Measurements from ENCODE around the gene AGBL3.

GRCh38 chr7:135150072-135150782 lies 163.9 kb downstream of the AGBL3 start:
- no peak for TF ChIP-seq CREB1 (IDR thresholded peaks at IDR 0.05; ENCODE audit: low read depth)
- TF ChIP-seq YY1 (IDR thresholded peaks at IDR 0.05; ENCODE audit: low read depth): no peak
- TF ChIP-seq RAD21 (IDR thresholded peaks at IDR 0.05; ENCODE audit: low read depth): no peak
- TF ChIP-seq, protein P1, sequence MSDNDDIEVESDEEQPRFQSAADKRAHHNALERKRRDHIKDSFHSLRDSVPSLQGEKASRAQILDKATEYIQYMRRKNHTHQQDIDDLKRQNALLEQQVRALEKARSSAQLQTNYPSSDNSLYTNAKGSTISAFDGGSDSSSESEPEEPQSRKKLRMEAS (IDR thresholded peaks at IDR 0.05): no peak
- no peak for TF ChIP-seq EP300 (IDR thresholded peaks at IDR 0.05; ENCODE audit: borderline replicate concordance)
- TF ChIP-seq TAF1 (IDR thresholded peaks at IDR 0.05; ENCODE audit: low read depth): no peak
- no peak for TF ChIP-seq CEBPB (IDR thresholded peaks at IDR 0.05)
- no peak for TF ChIP-seq EGR1 (IDR thresholded peaks at IDR 0.05)
- TF ChIP-seq TCF12 (IDR thresholded peaks at IDR 0.05; ENCODE audit: low read depth): no peak
- TF ChIP-seq FOXM1 (IDR thresholded peaks at IDR 0.05; ENCODE audit: borderline replicate concordance, low read depth): no peak
- TF ChIP-seq ZBTB7A (IDR thresholded peaks at IDR 0.05; ENCODE audit: low read depth): no peak
- TF ChIP-seq, protein P2, sequence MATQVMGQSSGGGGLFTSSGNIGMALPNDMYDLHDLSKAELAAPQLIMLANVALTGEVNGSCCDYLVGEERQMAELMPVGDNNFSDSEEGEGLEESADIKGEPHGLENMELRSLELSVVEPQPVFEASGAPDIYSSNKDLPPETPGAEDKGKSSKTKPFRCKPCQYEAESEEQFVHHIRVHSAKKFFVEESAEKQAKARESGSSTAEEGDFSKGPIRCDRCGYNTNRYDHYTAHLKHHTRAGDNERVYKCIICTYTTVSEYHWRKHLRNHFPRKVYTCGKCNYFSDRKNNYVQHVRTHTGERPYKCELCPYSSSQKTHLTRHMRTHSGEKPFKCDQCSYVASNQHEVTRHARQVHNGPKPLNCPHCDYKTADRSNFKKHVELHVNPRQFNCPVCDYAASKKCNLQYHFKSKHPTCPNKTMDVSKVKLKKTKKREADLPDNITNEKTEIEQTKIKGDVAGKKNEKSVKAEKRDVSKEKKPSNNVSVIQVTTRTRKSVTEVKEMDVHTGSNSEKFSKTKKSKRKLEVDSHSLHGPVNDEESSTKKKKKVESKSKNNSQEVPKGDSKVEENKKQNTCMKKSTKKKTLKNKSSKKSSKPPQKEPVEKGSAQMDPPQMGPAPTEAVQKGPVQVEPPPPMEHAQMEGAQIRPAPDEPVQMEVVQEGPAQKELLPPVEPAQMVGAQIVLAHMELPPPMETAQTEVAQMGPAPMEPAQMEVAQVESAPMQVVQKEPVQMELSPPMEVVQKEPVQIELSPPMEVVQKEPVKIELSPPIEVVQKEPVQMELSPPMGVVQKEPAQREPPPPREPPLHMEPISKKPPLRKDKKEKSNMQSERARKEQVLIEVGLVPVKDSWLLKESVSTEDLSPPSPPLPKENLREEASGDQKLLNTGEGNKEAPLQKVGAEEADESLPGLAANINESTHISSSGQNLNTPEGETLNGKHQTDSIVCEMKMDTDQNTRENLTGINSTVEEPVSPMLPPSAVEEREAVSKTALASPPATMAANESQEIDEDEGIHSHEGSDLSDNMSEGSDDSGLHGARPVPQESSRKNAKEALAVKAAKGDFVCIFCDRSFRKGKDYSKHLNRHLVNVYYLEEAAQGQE (IDR thresholded peaks at IDR 0.05; ENCODE audit: low read depth): no peak

All from Ishikawa (cell line).